Thyroid gland (tissue), 4 donors: ENCODE data around the gene TIGAR. TPM values are rescaled to one million over a fixed set of nuclear protein-coding genes. Genes with fewer than 3 reads are reported as not detected.

Experiments used
- DNase-seq, 2 donors: peaks; one replicate each; pipeline ENCODE4 v3.0.0-alpha.2; 2019
- H3K27ac ChIP-seq, 3 donors: fragments of 200-600 bp; sonication (generic); 1 replicate in 2 of 3; 2 replicates in 1 of 3; pipeline ENCODE4 v1.5.1; 2016 to 2019; ENCODE audit warnings: mild to moderate bottlenecking in 1 of 3, moderate library complexity in 1 of 3
- H3K27me3 ChIP-seq: fragments of 200-600 bp; sonication (generic); one replicate; pipeline ENCODE4 v1.5.1; 2019
- H3K36me3 ChIP-seq, 2 donors: fragments of 200-600 bp; sonication (generic); one replicate each; pipeline ENCODE4 v1.5.1; 2016 to 2019
- H3K4me1 ChIP-seq, 2 donors: fragments of 200-600 bp; sonication (generic); one replicate each; pipeline ENCODE4 v1.5.1; 2017 to 2019
- H3K4me3 ChIP-seq, 3 donors: fragments of 200-600 bp; sonication (generic); replicated peaks in 1 of 3; 1 replicate in 2 of 3; 2 replicates in 1 of 3; pipeline ENCODE4 v1.5.1; 2016; ENCODE audit warnings: mild to moderate bottlenecking in 1 of 3
- H3K9me3 ChIP-seq: fragments of 200-600 bp; sonication (generic); one replicate; pipeline ENCODE4 v1.5.1; 2017
- POLR2A ChIP-seq, 2 donors: fragments of 450-650 bp; IDR thresholded peaks; one replicate each; pipeline ENCODE4 v1.6.1; 2017; ENCODE audit warnings: antibody characterized with exemption in 2 of 2, mild to moderate bottlenecking in 2 of 2, moderate library complexity in 1 of 2
- WGBS, 2 donors: methylation state at CpG; one replicate each; pipeline ENCODE4 v1.1.5; 2017; 5-methylcytosine and 5-hydroxymethylcytosine counted together
- intact Hi-C: fragments of 100-400 bp; cut with DNase I; formaldehyde crosslinking; loops from one replicate; pipeline ENCODE4 v1.15.1; 2023
- total RNA-seq, 4 donors: library from RNA; depleted of rRNA; stranded (reverse); fragments of >200 nt; gene quantifications; one replicate each; pipeline ENCODE4 v1.2.3, GENCODE V29; 2016
- TF ChIP-seq, protein P1 (sequence below), 6 experiments: fragments of 200-600 bp in 3 of 6; fragments of 450-650 bp in 3 of 6; sonication (generic) in 3 of 6; IDR thresholded peaks; one replicate each; pipeline ENCODE4 v1.5.1; 2016 to 2019; ENCODE audit warnings: antibody characterized with exemption in 6 of 6, mild to moderate bottlenecking in 2 of 6, inconsistent platforms in 1 of 6, moderate library complexity in 1 of 6

TIGAR gene, protein sequence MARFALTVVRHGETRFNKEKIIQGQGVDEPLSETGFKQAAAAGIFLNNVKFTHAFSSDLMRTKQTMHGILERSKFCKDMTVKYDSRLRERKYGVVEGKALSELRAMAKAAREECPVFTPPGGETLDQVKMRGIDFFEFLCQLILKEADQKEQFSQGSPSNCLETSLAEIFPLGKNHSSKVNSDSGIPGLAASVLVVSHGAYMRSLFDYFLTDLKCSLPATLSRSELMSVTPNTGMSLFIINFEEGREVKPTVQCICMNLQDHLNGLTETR
- 1 to 10 TPM; 4.0 to 6.3 (median 5.4) TPM for total RNA-seq

DNA sequence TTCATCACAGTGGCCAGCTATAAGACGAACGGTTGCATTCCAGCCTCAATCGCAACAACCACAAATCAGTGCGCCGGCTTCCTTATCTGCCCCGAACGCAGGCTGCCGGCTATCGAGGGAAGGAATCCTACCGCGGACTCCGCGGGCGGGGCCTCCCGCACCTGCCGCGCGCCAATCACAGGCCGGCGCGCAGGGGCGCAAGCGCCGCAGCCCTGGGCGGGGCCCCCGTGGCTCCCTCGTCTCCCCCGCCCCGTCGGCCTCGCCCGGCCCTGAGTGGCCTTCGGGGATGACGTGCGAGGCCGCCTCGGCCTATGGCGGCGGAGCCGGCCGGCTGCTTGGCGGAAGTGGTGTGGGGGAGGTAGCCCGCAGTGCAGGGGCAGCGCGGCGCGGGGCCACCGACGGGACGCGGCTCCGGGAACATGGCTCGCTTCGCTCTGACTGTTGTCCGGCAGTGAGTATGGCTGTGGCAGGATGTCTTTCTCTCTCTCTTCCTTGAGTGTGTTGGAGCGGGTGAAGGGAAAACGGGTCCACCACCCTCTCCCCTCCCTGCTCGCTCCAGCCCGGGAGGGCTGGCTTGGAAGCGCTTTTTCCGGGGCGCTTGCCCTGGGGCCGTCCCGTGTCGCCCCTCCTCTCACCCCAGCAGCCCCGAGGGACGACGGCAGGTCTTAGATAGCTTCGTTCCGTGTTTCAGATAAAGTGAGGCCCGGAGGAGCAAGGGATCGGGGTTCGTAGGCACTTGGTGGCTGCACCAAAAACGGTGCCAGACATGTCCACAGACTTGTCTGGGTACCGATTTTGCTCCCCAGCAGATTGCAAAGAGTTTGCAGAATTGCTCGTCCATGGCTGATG, at the start of gene TIGAR:
Gene TIGAR (plus strand): TSS at position 361 of the 849 bp plus-strand sequence. CDS start 59 bp downstream, at position 420.
- Histone ChIP-seq H3K9me3 (no peaks in the 10 kb centered on the region), H3K27ac (peak within 1 kb of the TSS; percentile 52 to 77 (median 76)), H3K4me1 (peaks cover 7% of the 10 kb centered on the region in 2 donors), H3K36me3 (no peaks in the 10 kb centered on the region), H3K27me3 (no peaks in the 10 kb centered on the region), H3K4me3 (peak within 1 kb of the TSS; percentile 69 to 93 (median 78))
- peak; percentile 94 to 95 for DNase-seq
- intact Hi-C loops: no loop called here
- peak in 1 of 2 donors; percentile 88 for TF ChIP-seq POLR2A (IDR thresholded peaks at IDR 0.05)
- TF ChIP-seq, protein P1, sequence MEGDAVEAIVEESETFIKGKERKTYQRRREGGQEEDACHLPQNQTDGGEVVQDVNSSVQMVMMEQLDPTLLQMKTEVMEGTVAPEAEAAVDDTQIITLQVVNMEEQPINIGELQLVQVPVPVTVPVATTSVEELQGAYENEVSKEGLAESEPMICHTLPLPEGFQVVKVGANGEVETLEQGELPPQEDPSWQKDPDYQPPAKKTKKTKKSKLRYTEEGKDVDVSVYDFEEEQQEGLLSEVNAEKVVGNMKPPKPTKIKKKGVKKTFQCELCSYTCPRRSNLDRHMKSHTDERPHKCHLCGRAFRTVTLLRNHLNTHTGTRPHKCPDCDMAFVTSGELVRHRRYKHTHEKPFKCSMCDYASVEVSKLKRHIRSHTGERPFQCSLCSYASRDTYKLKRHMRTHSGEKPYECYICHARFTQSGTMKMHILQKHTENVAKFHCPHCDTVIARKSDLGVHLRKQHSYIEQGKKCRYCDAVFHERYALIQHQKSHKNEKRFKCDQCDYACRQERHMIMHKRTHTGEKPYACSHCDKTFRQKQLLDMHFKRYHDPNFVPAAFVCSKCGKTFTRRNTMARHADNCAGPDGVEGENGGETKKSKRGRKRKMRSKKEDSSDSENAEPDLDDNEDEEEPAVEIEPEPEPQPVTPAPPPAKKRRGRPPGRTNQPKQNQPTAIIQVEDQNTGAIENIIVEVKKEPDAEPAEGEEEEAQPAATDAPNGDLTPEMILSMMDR (IDR thresholded peaks at IDR 0.05): no peak
- WGBS, 2 donors: 1% methylated on average over 24 to 55 of the region's 76 CpGs

DNA sequence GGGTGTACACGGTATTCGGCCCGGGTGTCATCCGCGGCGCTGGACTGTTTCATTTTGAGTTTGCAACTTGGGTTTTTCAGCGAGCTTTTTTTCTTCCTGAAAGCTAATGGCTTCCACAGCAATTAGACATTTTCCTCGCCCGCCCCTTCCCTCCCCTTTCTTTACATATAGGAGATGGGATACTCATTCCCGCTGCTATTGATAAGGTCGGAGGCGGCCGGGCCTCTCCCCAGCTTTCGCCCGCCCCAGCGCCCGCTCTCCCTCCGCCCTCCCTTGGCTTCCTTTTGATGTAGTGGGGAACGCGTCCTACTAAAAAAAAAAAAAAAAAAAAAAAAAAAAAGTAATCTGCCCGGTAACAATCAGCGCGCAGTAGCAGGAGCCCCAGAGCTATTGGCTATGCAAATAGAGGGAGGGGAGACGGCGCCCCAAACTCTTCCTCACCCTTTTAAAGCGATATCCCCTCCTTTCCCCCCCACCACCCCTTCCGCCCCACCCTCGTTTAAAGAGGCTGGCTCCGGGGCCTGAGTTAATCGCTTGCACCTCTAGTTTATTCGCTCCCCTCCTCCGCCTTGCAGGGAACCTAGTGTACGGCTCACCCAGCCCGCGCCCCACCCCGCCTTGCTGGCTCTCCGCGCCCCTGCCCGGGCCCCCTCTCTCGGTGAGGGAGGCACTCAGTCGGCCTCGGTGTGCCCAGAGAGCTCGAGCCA, 49.1 kb upstream of the TIGAR start:
- peaks cover 25 to 35% of the 10 kb centered on the region in 2 donors for H3K4me1 ChIP-seq
- 0 to 2% methylated on average over 34 to 43 of the region's 43 CpGs for WGBS, 2 donors

DNA sequence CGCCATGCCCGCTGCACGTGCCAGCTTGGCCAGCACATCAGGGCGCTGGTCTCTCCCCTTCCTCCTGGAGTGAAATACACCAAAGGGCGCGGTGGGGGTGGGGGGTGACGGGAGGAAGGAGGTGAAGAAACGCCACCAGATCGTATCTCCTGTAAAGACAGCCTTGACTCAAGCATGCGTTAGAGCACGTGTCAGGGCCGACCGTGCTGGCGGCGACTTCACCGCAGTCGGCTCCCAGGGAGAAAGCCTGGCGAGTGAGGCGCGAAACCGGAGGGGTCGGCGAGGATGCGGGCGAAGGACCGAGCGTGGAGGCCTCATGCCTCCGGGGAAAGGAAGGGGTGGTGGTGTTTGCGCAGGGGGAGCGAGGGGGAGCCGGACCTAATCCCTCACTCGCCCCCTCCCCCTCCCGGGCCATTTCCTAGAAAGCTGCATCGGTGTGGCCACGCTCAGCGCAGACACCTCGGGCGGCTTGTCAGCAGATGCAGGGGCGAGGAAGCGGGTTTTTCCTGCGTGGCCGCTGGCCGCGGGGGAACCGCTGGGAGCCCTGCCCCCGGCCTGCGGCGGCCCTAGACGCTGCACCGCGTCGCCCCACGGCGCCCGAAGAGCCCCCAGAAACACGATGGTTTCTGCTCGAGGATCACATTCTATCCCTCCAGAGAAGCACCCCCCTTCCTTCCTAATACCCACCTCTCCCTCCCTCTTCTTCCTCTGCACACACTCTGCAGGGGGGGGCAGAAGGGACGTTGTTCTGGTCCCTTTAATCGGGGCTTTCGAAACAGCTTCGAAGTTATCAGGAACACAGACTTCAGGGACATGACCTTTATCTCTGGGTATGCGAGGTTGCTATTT, 48.4 kb upstream of the TIGAR start:
- no peaks in the 10 kb centered on the region for H3K27me3 ChIP-seq
- DNase-seq: peak; percentile 61 to 66
- H3K4me1 ChIP-seq: peaks cover 29 to 43% of the 10 kb centered on the region in 2 donors
- TF ChIP-seq, protein P1 (IDR thresholded peaks at IDR 0.05): no peak
- TF ChIP-seq POLR2A (IDR thresholded peaks at IDR 0.05): no peak
- no peaks in the 10 kb centered on the region for H3K36me3 ChIP-seq
- H3K4me3 ChIP-seq: peak overlapping the region in 2 of 3 donors; percentile 15 to 79
- H3K27ac ChIP-seq: peak overlapping the region; percentile 42 to 97 (median 94)
- WGBS, 2 donors: 3 to 4% methylated on average over 40 to 50 of the region's 62 CpGs
- H3K9me3 ChIP-seq: no peaks in the 10 kb centered on the region
- intact Hi-C loops: loop anchor here (5.0 kb wide), 1 partner anchor 1195 kb away; the partner anchor contains the start of gene TSPAN9

More for the DNA sequence above, 49.1 kb upstream of the TIGAR start:
- TF ChIP-seq POLR2A (IDR thresholded peaks at IDR 0.05): peak in 1 of 2 donors; percentile 71
- TF ChIP-seq, protein P1 (IDR thresholded peaks at IDR 0.05): no peak
- H3K36me3 ChIP-seq: no peaks in the 10 kb centered on the region
- DNase-seq: peak; percentile 85 to 89
- peak overlapping the region; percentile 48 to 97 (median 94) for H3K27ac ChIP-seq
- no peaks in the 10 kb centered on the region for H3K9me3 ChIP-seq
- no peaks in the 10 kb centered on the region for H3K27me3 ChIP-seq
- peak overlapping the region in 2 of 3 donors; percentile 35 to 79 for H3K4me3 ChIP-seq
- intact Hi-C loops: loop anchor here (5.0 kb wide), 1 partner anchor 1195 kb away; the partner anchor contains the start of gene TSPAN9

DNA sequence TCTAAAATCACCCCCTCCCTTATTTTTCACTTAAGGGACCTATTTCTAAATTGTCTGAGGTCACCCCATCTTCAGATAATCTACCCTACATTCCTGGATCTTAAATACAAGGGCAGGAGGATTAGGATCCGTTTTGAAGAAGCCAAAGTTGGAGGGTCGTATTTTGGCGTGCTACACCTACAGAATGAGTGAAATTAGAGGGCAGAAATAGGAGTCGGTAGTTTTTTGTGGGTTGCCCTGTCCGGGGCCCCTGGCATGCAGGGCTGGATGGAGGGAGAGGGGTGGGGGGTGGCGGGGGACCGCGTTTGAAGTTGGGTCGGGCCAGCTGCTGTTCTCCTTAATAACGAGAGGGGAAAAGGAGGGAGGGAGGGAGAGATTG, 47.8 kb upstream of the TIGAR start:
- Histone ChIP-seq H3K36me3 (no peaks in the 10 kb centered on the region), H3K9me3 (no peaks in the 10 kb centered on the region), H3K4me3 (peak overlapping the region in 2 of 3 donors; percentile 15 to 79), H3K27ac (peak overlapping the region; percentile 42 to 97 (median 94)), H3K4me1 (peaks cover 35 to 49% of the 10 kb centered on the region in 2 donors), H3K27me3 (no peaks in the 10 kb centered on the region)
- 1 to 2% methylated on average over 10 of the region's 10 CpGs for WGBS, 2 donors
- DNase-seq: no peak
- TF ChIP-seq, protein P1 (IDR thresholded peaks at IDR 0.05): no peak
- intact Hi-C loops: loop anchor here (5.0 kb wide), 1 partner anchor 1196 kb away; the partner anchor contains the start of gene TSPAN9
